GM18517 (cell line): Measurements from ENCODE around the gene RETSAT.
"Not testable (repeated sequence)": the region's sequence is repeated elsewhere in the genome, so short reads cannot be mapped to it uniquely, and the experiment has no call there.

Source experiments
- ATAC-seq: cut with Tn5 transposase; IDR thresholded peaks from one replicate; pipeline ENCODE4 v1.9.1; 2021; ENCODE audit warnings: mild to moderate bottlenecking, moderate library complexity; ENCODE audit not compliant: unreplicated experiment

Gene RETSAT

DNA sequence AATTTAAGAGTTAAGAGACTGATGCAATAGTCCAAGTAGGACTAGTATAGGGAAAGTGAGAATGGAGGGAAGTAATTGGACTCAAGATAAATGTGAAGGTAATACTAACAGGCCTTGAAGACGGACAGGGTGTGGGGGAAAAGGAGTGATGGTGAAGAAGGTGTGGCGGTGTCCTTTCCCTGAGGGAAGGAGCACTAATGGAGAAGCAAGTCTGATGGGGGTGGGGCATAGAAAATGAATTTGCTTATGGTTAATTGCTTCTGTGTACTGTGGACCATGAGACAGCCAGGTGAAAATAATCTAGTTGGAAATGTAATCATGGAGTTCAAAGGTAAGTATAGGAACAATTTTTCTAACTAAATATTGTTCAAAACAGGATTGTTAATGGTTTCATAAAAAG lies 19.4 kb downstream of the RETSAT start:
- ATAC-seq: no peak

DNA sequence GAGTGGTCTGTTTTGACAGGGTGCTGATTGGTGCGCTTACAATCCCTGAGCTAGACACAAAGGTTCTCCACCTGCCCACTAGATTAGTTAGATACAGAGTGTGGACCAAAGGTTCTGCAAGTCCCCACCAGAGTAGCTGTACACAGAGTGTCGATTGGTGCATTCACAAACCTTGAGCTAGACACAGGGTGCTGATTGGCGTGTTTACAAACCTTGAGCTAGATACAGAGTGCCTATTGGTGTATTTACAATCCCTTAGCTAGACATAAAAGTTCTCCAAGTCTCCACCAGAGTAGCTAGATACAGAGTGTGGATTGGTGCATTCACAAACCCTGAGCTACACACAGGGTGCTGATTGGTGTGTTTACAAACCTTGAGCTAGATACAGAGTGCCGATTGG lies 20.5 kb downstream of the RETSAT start:
- ATAC-seq: not testable (repeated sequence)

DNA sequence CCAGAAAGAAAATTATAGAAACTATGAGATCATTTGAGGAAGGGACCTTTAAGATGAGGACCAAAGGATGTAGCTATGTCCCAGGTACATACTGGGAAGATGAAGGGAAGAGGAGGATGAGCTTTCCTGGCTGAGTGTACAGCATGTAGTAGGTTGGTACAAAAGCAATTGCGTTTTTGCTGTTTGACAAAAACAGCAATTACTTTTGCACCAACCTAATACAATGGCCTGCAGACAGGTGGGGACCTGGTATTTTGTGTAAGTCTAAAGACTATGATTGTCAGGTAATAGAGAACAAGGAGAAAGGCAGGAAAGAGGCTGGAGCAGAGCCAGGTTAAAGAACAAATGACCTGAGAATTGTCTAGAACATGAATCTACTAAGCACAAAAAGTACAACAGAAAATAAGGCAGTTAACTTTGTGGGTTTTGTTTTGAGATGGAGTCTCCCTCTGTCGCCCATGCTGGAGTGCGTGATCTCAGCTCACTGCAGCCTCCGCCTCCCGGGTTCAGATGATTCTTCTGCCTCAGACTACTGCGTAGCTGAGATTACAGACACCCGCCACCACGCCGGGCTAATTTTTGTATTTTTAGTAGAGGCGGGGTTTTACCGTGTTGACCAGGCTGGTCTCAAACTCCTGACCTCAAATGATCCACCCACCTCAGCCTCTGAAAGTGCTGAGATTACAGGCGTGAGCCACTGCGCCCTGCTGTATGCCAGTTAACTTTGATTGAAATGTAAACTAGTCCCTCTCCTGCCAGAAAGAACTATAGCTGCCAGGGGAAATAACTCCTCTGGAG lies 23.3 kb downstream of the RETSAT start:
- no peak for ATAC-seq

DNA sequence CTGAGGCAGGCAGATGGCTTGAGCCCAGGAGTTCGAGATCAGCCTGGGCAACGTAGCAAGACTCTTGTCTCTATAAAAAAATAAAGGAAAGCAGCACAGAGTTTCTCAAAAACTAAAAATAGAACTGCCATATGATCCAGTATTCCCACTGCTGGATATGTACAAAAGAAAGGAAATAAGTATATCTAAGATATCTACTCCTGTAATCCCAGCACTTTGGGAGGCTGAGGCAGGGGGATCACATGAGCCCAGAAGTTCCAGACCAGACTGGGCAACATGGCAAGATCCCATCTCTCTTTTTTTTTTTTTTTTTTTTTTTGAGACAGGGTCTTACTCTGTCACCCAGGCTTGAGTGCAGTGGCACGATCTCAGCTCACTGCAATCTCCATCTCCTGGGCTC lies 24.6 kb downstream of the RETSAT start:
- ATAC-seq: not testable (repeated sequence)

DNA sequence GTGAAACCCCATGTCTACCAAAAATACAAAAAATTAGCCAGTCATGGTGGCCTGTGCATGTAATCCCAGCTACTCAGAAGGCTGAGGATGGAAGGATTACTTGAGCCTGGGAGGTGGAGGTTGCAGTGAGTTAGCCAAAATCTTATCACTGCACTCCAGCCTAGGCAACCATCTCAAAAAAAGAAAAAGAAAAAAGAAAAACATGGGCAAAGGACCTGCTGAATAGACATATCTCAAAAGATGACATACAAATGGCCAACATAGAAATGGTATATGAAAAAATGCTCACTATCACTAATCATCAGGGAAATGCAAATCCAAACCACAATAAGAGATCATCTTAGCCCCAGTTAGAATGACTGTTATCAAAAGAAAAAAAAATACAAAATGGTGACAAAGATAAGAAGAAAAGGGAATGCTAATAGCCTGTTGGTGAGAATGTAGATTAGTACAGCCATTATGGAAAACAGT lies 25.1 kb downstream of the RETSAT start:
- ATAC-seq: no peak

DNA sequence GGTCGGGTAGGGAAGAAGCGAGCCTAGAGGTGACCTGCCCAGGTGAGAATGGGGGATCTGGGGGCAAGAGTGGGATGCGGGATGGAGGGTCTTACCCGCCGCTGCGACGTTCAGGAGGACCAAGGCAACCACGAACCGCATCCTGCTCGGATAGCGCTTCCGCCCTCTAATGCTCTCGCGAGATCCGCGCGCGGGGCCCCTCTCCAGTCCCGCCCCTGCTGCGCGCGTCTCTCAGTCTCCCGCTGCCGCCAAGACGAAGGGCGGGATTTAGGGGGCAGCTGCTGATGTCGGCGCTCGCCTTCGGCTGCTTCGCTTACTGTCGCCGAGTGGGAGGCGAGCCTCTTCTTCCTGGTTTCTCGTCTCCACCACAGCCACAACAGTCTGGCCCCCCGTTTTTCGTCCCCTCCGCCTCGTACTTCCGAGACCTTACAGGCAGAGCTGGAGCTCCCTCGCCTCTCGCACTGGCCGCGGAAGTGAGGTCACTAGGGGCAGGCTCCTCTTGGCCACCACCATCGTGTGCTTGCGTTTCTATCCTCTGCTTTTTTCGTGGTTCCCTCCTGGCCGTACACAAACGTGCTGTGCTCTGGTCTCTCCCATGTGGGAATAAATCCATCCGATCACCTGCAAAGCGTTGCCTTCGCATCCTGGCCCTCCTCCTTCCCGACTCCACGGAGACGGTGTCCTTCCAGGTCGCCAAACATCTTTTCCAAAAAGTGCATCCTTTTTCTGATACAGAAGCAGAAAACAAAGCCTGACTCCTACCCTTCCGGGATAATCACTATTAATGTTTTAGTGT lies 26.3 kb downstream of the RETSAT start, which contains the start of gene TGOLN2:
Gene TGOLN2 (minus strand): TSS at position 168 of the 796 bp plus-strand sequence. CDS start 27 bp downstream, at position 141.
- ATAC-seq: peak; percentile 78

DNA sequence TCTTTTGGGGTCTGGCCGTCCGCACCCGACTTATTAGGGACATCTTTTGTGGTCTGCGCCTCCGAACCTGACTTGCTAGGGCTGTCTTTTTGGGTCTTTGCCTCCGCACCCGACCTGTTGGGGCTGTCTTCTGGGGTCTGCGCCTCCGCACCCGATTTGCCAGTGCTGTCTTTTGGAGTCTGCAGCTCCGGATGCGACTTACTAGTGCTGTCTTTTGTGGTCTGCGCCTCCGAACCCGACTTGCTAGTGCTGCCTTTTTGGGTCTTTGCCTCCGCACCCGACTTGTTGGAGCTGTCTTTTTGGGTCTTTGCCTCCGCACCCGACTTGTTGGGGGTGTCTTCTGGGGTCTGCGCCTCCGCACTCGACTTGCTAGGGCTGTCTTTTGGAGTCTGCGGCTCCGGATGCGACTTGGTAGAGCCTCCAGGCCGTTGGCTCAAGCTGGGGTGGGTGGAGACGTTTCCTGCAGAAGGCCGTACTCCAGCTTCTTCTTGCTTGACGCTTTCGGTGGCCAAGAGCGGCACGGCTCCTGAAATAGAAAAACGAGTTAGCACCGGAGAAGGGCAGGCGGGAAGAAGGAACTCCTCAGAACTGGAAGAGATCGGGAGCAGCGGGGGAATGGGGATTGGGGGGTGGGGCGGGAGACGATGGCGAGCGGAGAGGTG lies 27.0 kb downstream of the RETSAT start:
- no peak for ATAC-seq

DNA sequence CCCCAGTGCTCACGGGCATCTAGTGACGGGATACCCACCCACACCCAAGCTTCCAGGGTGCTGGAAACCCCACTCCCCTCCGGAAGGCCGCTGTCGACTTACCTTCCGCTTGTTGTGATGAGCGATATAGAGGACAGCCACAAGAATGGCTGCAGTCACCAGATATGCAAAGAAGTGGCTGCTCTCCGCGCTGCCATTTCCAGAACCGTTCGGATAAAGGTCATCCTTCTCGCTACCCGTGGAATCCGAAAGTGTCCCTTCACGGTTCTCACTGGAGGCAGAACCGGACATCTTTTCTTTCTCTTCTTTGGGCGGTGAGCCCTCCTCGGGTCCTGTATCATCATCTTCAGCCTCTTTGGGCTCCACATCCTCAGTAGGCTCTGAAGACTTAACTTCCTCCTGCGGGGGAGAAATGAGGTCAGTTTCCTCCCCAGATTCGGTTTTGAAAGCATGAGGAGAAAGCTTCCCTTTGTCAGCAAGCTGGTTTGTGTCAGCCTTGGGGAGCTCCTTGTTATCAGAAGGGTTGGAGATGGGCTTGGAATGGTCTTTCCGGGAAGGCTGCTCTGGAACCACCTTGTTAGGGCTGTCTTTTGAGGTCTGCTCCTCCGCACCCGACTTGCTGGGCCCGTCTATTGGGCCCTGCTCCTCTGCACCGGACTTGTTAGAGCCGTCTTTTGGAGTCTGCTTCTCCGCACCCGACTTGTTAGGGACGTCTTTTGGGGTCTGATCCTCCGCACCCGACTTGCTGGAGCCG lies 27.7 kb downstream of the RETSAT start:
- ATAC-seq: no peak

DNA sequence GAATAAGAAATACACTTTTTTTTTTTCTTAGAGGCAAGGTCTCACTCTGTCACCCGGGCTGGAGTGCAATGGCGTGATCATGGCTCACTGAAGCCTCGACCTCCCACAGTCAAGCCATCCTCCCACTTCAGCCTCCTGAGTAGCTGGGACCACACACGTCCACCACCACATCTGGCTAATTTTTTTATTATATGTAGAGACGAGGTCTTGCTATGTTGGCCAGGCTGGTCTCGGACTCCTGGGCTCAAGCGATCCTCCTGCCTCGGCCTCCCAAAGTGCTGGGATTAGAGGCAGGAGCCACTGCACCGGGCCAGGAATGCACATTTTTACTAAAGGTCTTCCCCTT lies 28.9 kb downstream of the RETSAT start:
- no peak for ATAC-seq

DNA sequence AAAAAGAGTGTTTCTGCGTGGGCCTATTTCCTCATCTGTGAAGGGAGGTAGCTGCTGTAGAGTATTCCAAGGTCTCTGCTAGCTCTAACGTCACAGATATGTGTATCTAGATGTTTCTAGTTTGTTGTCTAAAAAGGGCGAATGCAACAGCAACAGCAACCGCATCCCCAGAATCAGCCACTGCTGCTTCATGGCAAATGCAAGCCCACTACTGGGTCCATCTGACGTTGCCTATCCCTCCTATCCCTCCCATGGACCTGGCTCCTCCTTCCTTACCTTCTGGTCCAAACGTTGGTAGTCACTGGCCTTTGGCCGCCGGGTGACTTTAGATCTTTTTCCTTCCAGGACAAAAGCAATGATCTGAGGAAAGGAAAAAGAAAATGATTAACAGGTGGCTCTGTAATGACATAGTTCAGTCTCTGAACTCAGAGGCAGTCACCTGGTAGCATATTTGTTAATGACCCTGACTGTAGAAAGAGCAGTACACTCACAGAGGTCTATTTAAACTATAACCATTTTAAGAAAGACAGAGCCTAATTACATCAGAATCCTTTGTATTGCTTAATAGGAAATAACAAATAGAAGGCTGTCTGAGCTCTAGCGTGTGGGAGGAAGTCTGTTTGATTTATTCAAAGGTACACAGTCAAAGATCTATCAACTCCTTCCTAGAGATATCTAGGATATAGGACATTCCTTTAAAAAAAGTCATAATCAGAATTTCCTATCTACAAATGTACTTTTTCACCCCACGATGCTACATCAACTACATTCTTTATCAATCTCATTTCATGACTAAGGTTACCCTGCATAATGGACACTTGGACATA lies 29.5 kb downstream of the RETSAT start:
- ATAC-seq: no peak

DNA sequence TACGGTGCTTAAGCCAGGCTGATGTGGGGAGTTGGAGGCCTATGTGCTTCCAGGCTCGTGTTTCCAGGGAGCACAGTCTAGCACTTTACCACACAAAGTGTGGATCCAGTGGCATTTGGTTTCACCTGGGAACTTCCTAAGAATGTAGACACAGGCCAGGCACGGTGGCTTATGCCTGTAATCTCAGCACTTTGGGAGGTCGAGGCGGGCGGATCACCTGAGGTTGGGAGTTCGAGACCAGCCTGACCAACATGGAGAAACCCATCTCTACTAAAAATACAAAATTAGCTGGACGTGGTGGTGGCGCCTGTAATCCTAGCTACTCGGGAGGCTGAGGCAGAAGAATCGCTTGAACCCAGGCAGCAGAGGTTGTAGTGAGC lies 30.4 kb downstream of the RETSAT start:
- ATAC-seq: not testable (repeated sequence)

DNA sequence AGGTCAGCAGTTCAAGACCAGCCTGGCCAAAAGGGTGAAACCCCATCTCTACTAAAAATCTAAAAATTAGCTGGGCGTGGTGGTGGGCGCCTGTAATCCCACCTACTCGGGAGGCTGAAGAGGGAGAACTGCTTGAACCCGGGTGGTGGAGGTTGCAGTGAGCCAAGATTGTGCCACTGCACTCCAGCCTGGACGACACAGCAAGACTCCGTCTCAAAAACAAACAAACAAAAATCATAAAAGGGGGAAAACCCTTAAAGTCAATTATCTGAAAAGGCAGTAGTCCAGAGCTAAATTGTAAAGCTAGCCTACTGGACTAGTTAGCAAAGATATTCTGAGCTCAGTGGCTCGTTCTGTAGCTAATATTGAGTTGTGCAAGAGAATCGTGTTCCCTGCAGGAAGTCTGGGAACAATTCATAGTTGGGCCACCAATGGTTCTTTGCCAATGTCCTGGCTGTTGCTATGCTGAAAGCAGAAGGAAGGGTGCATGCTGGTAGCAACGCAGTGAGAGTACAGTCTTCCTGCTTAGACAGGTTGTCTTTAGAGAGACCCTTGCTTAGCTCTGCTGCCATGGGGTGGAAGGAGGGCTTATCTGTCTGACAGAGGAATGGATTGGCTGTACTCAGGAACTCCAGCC lies 30.9 kb downstream of the RETSAT start:
- ATAC-seq: no peak

DNA sequence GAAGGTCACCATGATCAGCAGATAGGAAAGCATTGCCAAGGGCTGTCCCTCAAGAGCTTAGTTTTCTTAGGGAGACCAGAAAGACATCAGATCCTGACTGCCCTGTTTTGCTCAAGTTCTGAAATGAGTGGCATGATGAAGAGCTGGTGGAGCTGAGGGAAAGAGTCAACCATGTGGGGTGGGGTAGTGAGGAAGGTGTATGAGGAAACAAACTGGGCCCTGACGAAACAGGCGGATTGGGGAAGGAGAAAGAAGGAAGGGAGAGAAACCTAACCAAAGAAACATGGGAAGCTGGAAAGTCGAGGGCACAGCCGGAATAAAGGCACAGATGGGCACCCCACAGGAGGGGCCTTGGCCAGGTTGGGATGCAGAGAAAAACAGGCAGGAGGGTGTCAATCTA lies 34.5 kb downstream of the RETSAT start:
- ATAC-seq: no peak

DNA sequence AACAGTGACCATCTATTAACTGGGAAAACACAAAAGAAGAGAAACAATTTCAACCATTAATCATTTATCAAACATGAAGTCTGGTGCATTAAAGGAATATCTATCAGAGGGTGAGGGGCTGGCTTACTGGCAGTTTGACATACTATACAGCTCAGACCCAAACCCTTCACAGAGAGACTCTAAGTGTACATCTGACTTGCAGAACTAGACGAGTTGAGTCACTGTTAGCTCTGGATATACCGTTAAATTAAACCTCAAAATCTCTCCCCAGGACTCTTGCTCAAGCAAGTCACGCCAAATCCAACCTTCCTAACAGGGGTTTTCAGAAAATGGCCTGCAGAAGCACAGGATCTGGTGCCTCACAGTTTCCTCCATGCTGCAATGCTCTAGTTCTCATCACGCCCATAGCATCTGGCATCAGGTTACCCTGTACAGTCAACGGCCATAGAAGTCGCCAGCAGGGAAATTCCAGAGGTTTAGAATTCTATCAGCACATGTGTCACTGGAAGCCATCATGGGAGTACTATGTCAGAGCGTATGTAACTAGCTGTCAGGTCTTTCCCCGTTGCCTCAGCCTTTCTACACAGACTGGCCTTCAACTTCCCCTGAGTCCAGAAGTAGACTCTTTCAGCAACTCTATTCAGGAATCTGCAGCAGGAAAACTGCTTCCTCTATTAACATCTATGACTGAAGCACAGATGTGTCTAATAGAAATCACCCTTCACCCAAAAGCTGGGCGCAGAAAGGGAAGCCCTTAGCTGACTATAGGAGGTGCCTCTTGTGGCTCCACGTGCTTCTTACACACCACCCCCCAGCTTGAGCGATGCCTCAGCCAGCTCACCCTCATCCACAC lies 35.9 kb downstream of the RETSAT start:
- ATAC-seq: no peak

DNA sequence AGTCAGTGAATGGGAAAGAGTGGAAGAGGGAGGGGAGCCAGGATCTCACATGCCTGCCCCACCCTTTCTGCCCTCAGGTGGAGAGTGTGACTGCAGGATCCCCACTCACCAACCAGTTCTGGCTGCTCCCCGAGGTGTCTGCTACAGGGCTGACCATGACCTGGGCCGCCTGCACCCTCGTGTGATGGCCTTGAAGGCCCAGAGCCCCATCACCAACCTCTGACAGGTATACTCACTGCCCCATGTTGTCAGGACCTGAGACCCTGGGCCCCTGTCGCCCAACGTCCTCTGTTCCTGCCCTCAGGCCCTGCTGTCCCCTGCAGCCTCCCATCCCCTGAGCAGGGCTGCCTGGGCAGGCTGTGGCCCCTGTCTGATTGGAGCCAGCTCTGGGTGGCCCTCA lies 38.4 kb downstream of the RETSAT start:
- ATAC-seq: not testable (repeated sequence)

DNA sequence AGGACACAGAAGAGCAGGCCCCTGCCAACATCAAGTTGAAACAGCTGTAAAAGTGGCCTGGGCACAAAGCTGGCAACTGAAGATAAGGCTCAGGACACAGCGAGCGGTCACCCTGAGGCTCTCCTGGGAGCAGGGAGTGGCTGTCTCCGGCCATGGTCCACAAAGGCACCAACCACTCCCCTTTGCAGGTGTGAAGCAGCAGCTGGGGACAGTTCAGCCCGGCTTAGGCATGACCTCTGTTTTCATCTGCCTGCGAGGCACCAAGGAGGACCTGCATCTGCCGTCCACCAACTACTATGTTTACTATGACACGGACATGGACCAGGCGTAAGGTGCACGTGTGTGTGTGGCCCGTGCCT lies 39.5 kb downstream of the RETSAT start:
- no peak for ATAC-seq

DNA sequence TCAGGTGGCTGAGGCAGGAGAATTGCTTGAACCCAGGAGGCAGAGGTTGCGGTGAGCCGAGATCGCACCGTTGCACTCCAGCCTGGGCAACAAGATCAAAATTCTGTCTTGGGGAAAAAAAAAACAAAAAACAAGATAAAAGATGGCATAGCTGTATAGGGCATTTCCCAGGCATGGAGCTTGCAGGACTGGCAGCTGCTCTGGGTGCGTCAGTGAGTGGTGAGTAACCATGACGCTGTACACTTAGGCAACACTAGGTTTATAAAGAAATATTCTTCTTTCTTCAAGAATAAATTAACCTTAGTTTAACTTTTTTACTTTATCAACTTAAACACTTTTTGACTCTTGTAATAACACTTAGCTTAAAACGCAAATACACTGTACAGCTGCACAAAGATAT lies 41.9 kb downstream of the RETSAT start:
- ATAC-seq: no peak

DNA sequence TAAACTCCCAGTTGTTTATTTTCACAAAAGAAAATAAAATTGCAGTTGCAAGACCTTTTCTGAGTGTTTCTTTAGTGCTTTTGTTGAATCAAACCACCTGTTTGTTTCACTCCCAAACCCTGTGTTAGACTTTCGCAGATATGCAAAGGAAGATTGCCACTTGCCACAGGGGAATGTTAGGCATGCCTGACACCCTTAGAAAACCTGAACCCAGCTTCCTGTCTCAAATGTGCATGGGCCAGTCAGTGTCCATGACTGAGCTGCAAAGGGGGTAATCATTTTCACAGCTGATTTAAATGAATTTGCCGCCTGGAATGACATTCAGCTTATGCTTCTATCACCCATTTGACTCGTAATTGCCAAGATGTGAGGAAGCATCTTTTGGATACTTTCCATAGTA lies 44.0 kb downstream of the RETSAT start:
- peak; percentile 63 for ATAC-seq
